Epithelial cell of esophagus (primary cell): ENCODE results near the gene ZBTB8A.

Experiments
- DNase-seq: peaks from one replicate; pipeline ENCODE4 v3.0.0; 2010; ENCODE audit warnings: low read depth
- H3K4me3 ChIP-seq: 2 replicates; pipeline ENCODE4 v1.5.1; 2011; ENCODE audit warnings: mild to moderate bottlenecking, low read length, control low read depth
- CTCF ChIP-seq: IDR thresholded peaks from 2 replicates; pipeline ENCODE4 v1.5.1; 2011; ENCODE audit warnings: low read depth, mild to moderate bottlenecking, low read length, control low read depth, inconsistent platforms; ENCODE audit not compliant: insufficient read depth; ENCODE audit errors: missing control alignments

Gene ZBTB8A

DNA sequence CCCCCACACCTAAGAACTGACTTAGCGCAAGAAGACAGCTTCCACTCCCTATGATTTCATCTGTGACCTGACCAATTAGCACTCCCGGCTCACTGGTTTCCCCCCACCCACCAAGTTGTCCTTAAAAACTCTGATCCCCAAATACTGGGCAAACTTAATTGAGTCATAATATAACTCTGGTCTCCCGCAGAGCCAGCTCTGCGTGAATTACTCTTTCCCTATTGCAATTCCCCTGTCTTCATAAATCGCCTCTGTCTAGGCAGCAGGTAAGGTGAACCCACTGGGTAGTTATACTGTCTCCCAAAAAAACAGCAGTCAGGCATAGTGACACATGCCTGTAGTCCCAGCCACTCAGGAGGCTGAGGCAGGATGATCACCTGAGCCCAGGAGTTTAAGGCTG lies 74.2 kb downstream of the ZBTB8A start:
- no peak for DNase-seq
- TF ChIP-seq CTCF = no peak
- no peak overlapping the region for H3K4me3 ChIP-seq

DNA sequence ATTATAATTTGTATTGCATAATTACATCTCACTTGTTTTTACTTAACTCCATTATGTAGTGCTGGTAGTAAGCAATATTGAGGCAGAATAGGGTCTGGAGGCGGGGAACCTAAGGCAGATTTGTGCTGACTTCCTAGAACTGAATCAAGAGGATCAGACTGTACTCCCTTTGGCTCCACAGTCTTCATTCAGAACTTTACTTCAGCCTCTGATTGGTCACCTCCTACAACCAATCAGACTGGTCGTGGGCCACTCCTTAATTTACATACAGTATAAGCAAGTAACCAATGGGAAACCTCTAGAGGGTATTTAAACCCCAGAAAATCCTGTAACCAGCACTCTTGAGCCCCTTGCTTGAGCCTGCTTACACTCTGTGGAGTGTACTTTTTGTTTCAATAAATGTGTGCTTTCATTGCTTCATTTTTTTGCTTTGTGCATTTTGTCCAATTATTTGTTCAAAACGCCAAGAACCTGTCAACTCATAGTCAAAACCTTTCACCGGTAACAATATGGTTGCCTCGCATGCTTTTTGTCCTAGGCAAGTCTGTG lies 79.5 kb downstream of the ZBTB8A start:
- no peak overlapping the region for H3K4me3 ChIP-seq
- TF ChIP-seq CTCF = no peak
- DNase-seq = peak; percentile 19

- TF ChIP-seq CTCF = no peak
- peak; percentile 12 for DNase-seq
- no peak overlapping the region for H3K4me3 ChIP-seq
Observed at GRCh38 chr1:32619701-32620485, 80.7 kb downstream of the ZBTB8A start.

DNA sequence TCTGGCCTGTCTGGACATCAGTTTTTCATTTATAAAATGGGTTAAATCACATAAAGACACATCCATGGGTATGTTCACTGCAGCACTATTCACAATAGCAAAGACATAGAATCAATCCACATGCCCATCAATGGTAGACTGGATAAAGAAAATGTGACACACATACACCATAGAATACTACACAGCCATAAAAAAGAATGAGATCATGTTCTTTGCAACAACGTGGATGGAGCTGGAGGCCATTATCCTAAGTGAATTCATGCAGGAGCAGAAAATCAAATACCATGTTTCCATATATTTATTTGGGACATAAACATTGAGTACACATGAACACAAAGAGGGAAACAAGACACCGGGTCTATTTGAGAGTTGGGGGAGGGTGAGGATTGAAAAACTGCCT lies 83.0 kb downstream of the ZBTB8A start:
- DNase-seq = no peak
- TF ChIP-seq CTCF = no peak
- H3K4me3 ChIP-seq = no peak overlapping the region

GRCh38 chr1:32622806-32623681 lies 83.8 kb downstream of the ZBTB8A start:
- H3K4me3 ChIP-seq = no peak overlapping the region
- TF ChIP-seq CTCF = no peak
- DNase-seq = no peak

DNA sequence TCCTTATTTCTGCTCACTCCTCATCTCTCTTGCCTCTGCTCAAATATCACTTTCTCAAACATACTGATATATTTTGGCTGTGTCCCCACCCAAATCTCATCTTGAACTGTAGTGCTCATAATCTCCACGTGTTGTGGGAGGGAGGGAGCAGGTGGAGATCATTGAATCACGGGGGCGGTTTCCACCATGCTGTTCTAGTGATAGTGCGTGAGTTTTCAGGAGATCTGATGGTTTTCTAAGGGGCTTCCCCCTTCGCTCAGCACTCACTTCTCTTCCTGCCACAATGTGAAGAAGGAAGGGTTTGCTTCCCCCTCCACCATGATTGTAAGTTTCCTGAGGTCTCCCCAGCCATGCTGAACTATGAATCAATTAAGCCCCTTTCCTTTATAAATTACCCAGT lies 84.5 kb downstream of the ZBTB8A start:
- no peak for TF ChIP-seq CTCF
- DNase-seq = no peak
- no peak overlapping the region for H3K4me3 ChIP-seq
